ENCODE data around the gene ARRB1.

GRCh38 chr11:75264971-75265370 is 86.5 kb downstream of the ARRB1 start:
- TF ChIP-seq CTCF (IDR thresholded peaks at IDR 0.05) (no peak), POLR2A (IDR thresholded peaks at IDR 0.05) (no peak)
